Fibroblast of lung (primary cell): ENCODE results near the gene SEPHS2. TPM values are rescaled to one million over a fixed set of nuclear protein-coding genes. Genes with fewer than 3 reads are reported as not detected.

Experiments
- DNase-seq, 2 donors: peaks; one replicate each; pipeline versions ENCODE4 v3.0.0 to v3.0.0-alpha.2; 2010; ENCODE audit warnings: low read depth in 2 of 2
- H2AFZ ChIP-seq: 2 replicates; pipeline ENCODE4 v1.5.1; 2012; ENCODE audit warnings: low read length, control low read depth, inconsistent platforms
- H3K27ac ChIP-seq: 2 replicates; pipeline ENCODE4 v1.5.1; 2011; ENCODE audit warnings: low read length, control low read depth; ENCODE audit not compliant: insufficient read depth
- H3K27me3 ChIP-seq: 2 replicates; pipeline ENCODE4 v1.5.1; 2011; ENCODE audit warnings: mild to moderate bottlenecking, low read length; ENCODE audit not compliant: control insufficient read depth, insufficient read depth
- H3K36me3 ChIP-seq: 2 replicates; pipeline ENCODE4 v1.5.1; 2011; ENCODE audit warnings: low read length; ENCODE audit not compliant: control insufficient read depth, insufficient read depth
- H3K4me1 ChIP-seq: 2 replicates; pipeline ENCODE4 v1.5.1; 2011; ENCODE audit warnings: low read length; ENCODE audit not compliant: control insufficient read depth, insufficient read depth; ENCODE audit errors: extremely low read depth
- H3K4me2 ChIP-seq: 2 replicates; pipeline ENCODE4 v1.5.1; 2011; ENCODE audit warnings: low read length, control low read depth; ENCODE audit not compliant: insufficient read depth; ENCODE audit errors: extremely low read depth
- H3K4me3 ChIP-seq, 4 experiments: fragments of 200-600 bp in 1 of 4; sonication (generic) in 1 of 4; replicated peaks in 1 of 4; 2 replicates each; pipeline ENCODE4 v1.5.1; 2011 to 2016; ENCODE audit warnings: low read length in 4 of 4, low read depth in 3 of 4, mild to moderate bottlenecking in 3 of 4, control low read depth in 2 of 4, inconsistent platforms in 1 of 4, mixed read lengths in 1 of 4; ENCODE audit not compliant: insufficient read depth in 1 of 4; ENCODE audit errors: control extremely low read depth in 1 of 4
- H3K79me2 ChIP-seq: 2 replicates; pipeline ENCODE4 v1.5.1; 2012; ENCODE audit warnings: mild to moderate bottlenecking, low read length, inconsistent platforms; ENCODE audit not compliant: control insufficient read depth, insufficient read depth
- H3K9ac ChIP-seq: 2 replicates; pipeline ENCODE4 v1.5.1; 2011; ENCODE audit warnings: mild to moderate bottlenecking, low read length, control low read depth; ENCODE audit not compliant: insufficient read depth
- H3K9me3 ChIP-seq: 2 replicates; pipeline ENCODE4 v1.5.1; 2012; ENCODE audit warnings: low read depth, low read length; ENCODE audit not compliant: control insufficient read depth, insufficient read depth
- H4K20me1 ChIP-seq: 2 replicates; pipeline ENCODE4 v1.5.1; 2011; ENCODE audit warnings: low read length; ENCODE audit not compliant: control insufficient read depth, insufficient read depth; ENCODE audit errors: extremely low read depth
- EZH2 ChIP-seq: IDR thresholded peaks from 2 replicates; pipeline ENCODE4 v1.5.1; 2012; ENCODE audit warnings: low read length, control low read depth, mild to moderate bottlenecking; ENCODE audit errors: missing control alignments
- polyA plus RNA-seq, 2 donors: library from polyadenylated mRNA; depleted of rRNA in 1 of 2; stranded (reverse) in 1 of 2; unstranded in 1 of 2; fragments of >200 nt; gene quantifications; 2 replicates each; pipeline ENCODE4 v1.2.1, GENCODE V29; 2011 to 2012; ENCODE audit warnings: missing spikeins in 1 of 2
- total RNA-seq: library from RNA; depleted of rRNA; stranded (reverse); fragments of >200 nt; gene quantifications from 2 replicates; pipeline ENCODE4 v1.2.1, GENCODE V29; 2014
- TF ChIP-seq, protein P1 (sequence below), 2 donors: IDR thresholded peaks in 1 of 2; conservative IDR thresholded peaks in 1 of 2; 1 replicate in 1 of 2; 2 replicates in 1 of 2; pipeline ENCODE4 v1.5.1; 2011 to 2012; ENCODE audit warnings: low read length in 2 of 2, control low read depth in 1 of 2, inconsistent platforms in 1 of 2, low read depth in 1 of 2, mild to moderate bottlenecking in 1 of 2

Gene SEPHS2
- total and polyA plus RNA-seq, 2 donors (not counting 1 experiment from before 2014, with no cell fraction given), result 26.6 to 41.8 TPM

DNA sequence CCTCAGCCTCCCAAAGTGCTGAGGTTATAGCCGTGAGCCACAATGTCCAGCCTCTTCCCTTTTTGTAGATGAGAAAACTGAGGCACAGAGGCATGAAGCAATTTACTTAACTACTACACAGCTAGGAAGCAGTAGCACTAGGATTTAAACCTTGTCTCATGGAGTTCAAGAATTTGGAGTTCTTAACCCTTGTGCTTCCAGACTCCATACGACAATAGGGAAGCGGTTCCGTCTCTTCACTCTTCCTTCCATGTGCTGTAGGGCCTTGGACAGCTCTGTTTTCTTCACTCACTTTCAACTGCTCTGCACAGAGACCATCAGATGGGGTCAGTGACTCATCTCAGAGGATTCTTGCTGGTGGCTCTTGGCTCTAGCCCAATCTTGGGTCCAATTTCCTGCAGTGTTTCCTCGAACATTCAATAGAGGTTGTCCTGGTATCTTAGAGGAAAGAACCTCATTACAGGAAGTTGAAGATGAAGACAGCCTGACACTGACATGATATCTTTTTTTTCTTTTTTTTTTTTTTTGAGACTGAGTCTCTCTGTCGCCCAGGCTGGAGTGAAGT, 46.2 kb upstream of the SEPHS2 start:
- peaks cover 3% of the 10 kb centered on the region for H3K4me1 ChIP-seq
- H3K9ac ChIP-seq, result no peak overlapping the region

DNA sequence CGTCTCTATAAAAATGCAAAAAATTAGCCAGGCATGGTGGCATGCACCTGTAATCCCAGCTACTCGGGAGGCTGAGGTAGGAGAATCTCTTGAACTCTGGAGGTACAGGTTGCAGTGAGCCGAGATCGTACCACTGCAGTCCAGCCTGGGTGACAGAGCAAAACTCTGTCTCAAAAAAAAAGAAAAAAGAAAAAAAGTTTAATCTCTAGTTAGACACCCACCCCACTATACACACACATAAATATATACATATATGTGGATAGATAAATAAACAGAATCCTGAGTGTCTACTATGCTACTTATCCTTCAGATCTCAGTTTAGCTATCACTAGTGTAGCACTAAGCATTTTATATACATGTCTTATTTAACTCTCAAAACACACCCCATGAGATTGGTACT, 45.6 kb upstream of the SEPHS2 start:
- no peak overlapping the region for H2AFZ ChIP-seq
- no peak for DNase-seq
- TF ChIP-seq, protein P1, sequence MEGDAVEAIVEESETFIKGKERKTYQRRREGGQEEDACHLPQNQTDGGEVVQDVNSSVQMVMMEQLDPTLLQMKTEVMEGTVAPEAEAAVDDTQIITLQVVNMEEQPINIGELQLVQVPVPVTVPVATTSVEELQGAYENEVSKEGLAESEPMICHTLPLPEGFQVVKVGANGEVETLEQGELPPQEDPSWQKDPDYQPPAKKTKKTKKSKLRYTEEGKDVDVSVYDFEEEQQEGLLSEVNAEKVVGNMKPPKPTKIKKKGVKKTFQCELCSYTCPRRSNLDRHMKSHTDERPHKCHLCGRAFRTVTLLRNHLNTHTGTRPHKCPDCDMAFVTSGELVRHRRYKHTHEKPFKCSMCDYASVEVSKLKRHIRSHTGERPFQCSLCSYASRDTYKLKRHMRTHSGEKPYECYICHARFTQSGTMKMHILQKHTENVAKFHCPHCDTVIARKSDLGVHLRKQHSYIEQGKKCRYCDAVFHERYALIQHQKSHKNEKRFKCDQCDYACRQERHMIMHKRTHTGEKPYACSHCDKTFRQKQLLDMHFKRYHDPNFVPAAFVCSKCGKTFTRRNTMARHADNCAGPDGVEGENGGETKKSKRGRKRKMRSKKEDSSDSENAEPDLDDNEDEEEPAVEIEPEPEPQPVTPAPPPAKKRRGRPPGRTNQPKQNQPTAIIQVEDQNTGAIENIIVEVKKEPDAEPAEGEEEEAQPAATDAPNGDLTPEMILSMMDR (conservative IDR thresholded peaks at IDR 0.05 in 1 of 2, IDR thresholded peaks at IDR 0.05 in 1 of 2; ENCODE audit: low read depth in 1 of 2, low read length in 2 of 2), result no peak
- TF ChIP-seq EZH2, result no peak
- no peak overlapping the region for H3K4me2 ChIP-seq
- no peak overlapping the region for H3K4me3 ChIP-seq
- H4K20me1 ChIP-seq, result no peaks in the 10 kb centered on the region
- H3K9ac ChIP-seq, result no peak overlapping the region
- H3K27ac ChIP-seq, result no peak overlapping the region
- H3K79me2 ChIP-seq, result no peaks in the 10 kb centered on the region
- no peaks in the 10 kb centered on the region for H3K36me3 ChIP-seq
- peaks cover 3% of the 10 kb centered on the region for H3K4me1 ChIP-seq
- no peaks in the 10 kb centered on the region for H3K9me3 ChIP-seq
- H3K27me3 ChIP-seq, result peaks cover 3% of the 10 kb centered on the region

More for the DNA sequence above, 46.2 kb upstream of the SEPHS2 start:
- Histone ChIP-seq H3K4me3 (no peak overlapping the region), H3K4me2 (peak overlapping the region; percentile 44), H4K20me1 (no peaks in the 10 kb centered on the region), H3K9me3 (no peaks in the 10 kb centered on the region), H3K27me3 (peaks cover 3% of the 10 kb centered on the region), H3K27ac (no peak overlapping the region), H3K36me3 (no peaks in the 10 kb centered on the region), H2AFZ (peak overlapping the region; percentile 16), H3K79me2 (no peaks in the 10 kb centered on the region)
- peak; percentile 79 to 81 for DNase-seq
- no peak for TF ChIP-seq EZH2
- TF ChIP-seq, protein P1 (conservative IDR thresholded peaks at IDR 0.05 in 1 of 2, IDR thresholded peaks at IDR 0.05 in 1 of 2; ENCODE audit: low read depth in 1 of 2, low read length in 2 of 2), result no peak

DNA sequence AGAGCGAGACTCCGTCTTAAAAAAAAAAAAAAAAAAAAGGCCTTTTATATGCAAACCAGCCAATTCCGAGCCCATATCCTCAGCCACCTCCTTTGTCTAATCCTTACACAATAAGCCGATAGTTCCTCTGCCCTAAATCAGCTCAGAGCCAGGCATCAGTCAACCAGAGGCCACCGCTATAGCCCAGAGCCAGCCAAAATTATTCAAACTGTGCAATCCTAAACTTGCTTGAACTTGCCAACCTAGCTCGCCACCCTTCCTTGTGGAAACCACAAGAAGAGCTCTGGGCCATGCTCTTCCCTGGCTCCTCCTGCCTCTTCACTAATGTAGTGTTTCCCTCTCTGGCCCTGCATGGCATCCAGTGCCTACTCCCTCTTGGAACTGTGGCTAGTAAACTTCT, 44.5 kb upstream of the SEPHS2 start:
- Histone ChIP-seq H3K27ac (no peak overlapping the region), H3K27me3 (peaks cover 3% of the 10 kb centered on the region), H3K4me1 (peaks cover 3% of the 10 kb centered on the region), H3K4me3 (no peak overlapping the region), H4K20me1 (no peaks in the 10 kb centered on the region), H2AFZ (no peak overlapping the region), H3K79me2 (no peaks in the 10 kb centered on the region), H3K9ac (no peak overlapping the region), H3K4me2 (no peak overlapping the region), H3K36me3 (no peaks in the 10 kb centered on the region), H3K9me3 (no peaks in the 10 kb centered on the region)
- DNase-seq, result no peak
- TF ChIP-seq, protein P1 (conservative IDR thresholded peaks at IDR 0.05 in 1 of 2, IDR thresholded peaks at IDR 0.05 in 1 of 2; ENCODE audit: low read depth in 1 of 2, low read length in 2 of 2), result no peak
- TF ChIP-seq EZH2, result no peak
